ENCODE results near the gene AKR1A1. TPM values are rescaled to one million over a fixed set of nuclear protein-coding genes. Genes with fewer than 3 reads are reported as not detected.
A peak's percentile ranks its signal among the peaks of the same experiment; 100 is the strongest.

Gene AKR1A1
- total RNA-seq, 6 experiments from 2014 or later, result 115 to 308 (median 220) TPM

- no peak for TF ChIP-seq CTCF (IDR thresholded peaks at IDR 0.05)
- TF ChIP-seq POLR2A (IDR thresholded peaks at IDR 0.05), result no peak
- Histone ChIP-seq H3K9me3 (no peaks in the 10 kb centered on the region), H3K4me1 (peaks cover 0 to 19% (median 3%) of the 10 kb centered on the region in 4 donors), H3K36me3 (no peaks in the 10 kb centered on the region), H3K27me3 (no peaks in the 10 kb centered on the region), H3K4me3 (no peak overlapping the region), H3K27ac (no peak overlapping the region)
- 83% methylated on average over 2 of the region's 11 CpGs for WGBS (ENCODE audit: insufficient coverage, low coverage, low lambda C conversion rate, missing lambda C conversion rate)
- intact Hi-C loops (cut with DNase I), result no loop called here
- ATAC-seq, result no peak
- no peak for DNase-seq
These were observed 19.9 kb upstream of the AKR1A1 start for GRCh38 chr1:45530632-45531135.

GRCh38 chr1:45531873-45532272 is 18.8 kb upstream of the AKR1A1 start:
- Histone ChIP-seq H3K27ac (no peak overlapping the region), H3K4me1 (peaks cover 0 to 20% (median 6%) of the 10 kb centered on the region in 4 donors), H3K4me3 (no peak overlapping the region), H3K27me3 (no peaks in the 10 kb centered on the region), H3K36me3 (no peaks in the 10 kb centered on the region), H3K9me3 (no peaks in the 10 kb centered on the region)
- DNase-seq (no peak), ATAC-seq (peak in 1 of 4 donors; percentile 18)
- 34% methylated on average over 2 of the region's 5 CpGs for WGBS (ENCODE audit: insufficient coverage, low coverage, low lambda C conversion rate, missing lambda C conversion rate)
- TF ChIP-seq CTCF (IDR thresholded peaks at IDR 0.05), result no peak
- TF ChIP-seq POLR2A (IDR thresholded peaks at IDR 0.05), result no peak
- intact Hi-C loops (cut with DNase I), result no loop called here

GRCh38 chr1:45535988-45536766 is 14.4 kb upstream of the AKR1A1 start:
- WGBS (ENCODE audit: insufficient coverage, low coverage, low lambda C conversion rate, missing lambda C conversion rate), result 28% methylated on average over 5 of the region's 6 CpGs
- no peaks in the 10 kb centered on the region for H3K27me3 ChIP-seq
- intact Hi-C loops (cut with DNase I), result no loop called here
- H3K4me1 ChIP-seq, result peaks cover 0 to 20% (median 6%) of the 10 kb centered on the region in 4 donors
- TF ChIP-seq CTCF (IDR thresholded peaks at IDR 0.05) (no peak), POLR2A (IDR thresholded peaks at IDR 0.05) (no peak)
- no peaks in the 10 kb centered on the region for H3K9me3 ChIP-seq
- DNase-seq (no peak), ATAC-seq (peak; percentile 73 to 88 (median 78))
- H3K4me3 ChIP-seq, result no peak overlapping the region
- peak overlapping the region in 1 of 3 donors; percentile 13 for H3K27ac ChIP-seq
- no peaks in the 10 kb centered on the region for H3K36me3 ChIP-seq

- TF ChIP-seq POLR2A (IDR thresholded peaks at IDR 0.05) (no peak), CTCF (IDR thresholded peaks at IDR 0.05) (no peak)
- H3K27ac ChIP-seq, result no peak overlapping the region
- H3K4me1 ChIP-seq, result peaks cover 0 to 25% (median 9%) of the 10 kb centered on the region in 4 donors
- no peak for ATAC-seq
- WGBS (ENCODE audit: insufficient coverage, low coverage, low lambda C conversion rate, missing lambda C conversion rate), result 67% methylated on average over 4 of the region's 4 CpGs
- no peaks in the 10 kb centered on the region for H3K9me3 ChIP-seq
- no peaks in the 10 kb centered on the region for H3K27me3 ChIP-seq
- no peak for DNase-seq
- no peaks in the 10 kb centered on the region for H3K36me3 ChIP-seq
- H3K4me3 ChIP-seq, result no peak overlapping the region
- intact Hi-C loops (cut with DNase I), result no loop called here
These were observed 13.7 kb upstream of the AKR1A1 start for GRCh38 chr1:45536886-45537285.
